ENCODE measurements around the gene GSAP.

GSAP gene

GRCh38 chr7:77310982-77311381 lies 105.2 kb downstream of the GSAP start:
- Histone ChIP-seq H3K4me1 (ENCODE audit: insufficient read depth, low read length) (peaks cover 8% of the 10 kb centered on the region; the same call in 1 of the 2 replicates), H3K9ac (ENCODE audit: low read depth, low read length) (no peak overlapping the region), H3K9me3 (ENCODE audit: control insufficient read depth, insufficient read depth, low read length) (0 out of 2 replicates have a peak, but pooled peaks cover 4% of the 10 kb centered on the region), H3K36me3 (ENCODE audit: insufficient read depth, low read length) (no peaks in the 10 kb centered on the region)

GRCh38 chr7:77309714-77310220 lies 106.4 kb downstream of the GSAP start:
- H3K36me3 ChIP-seq (ENCODE audit: insufficient read depth, low read length): no peaks in the 10 kb centered on the region
- 0 out of 2 replicates have a peak, but pooled peaks cover 4% of the 10 kb centered on the region for H3K9me3 ChIP-seq (ENCODE audit: control insufficient read depth, insufficient read depth, low read length)
- peaks cover 8% of the 10 kb centered on the region; the same call in 1 of the 2 replicates for H3K4me1 ChIP-seq (ENCODE audit: insufficient read depth, low read length)
- H3K9ac ChIP-seq (ENCODE audit: low read depth, low read length): no peak overlapping the region

DNA sequence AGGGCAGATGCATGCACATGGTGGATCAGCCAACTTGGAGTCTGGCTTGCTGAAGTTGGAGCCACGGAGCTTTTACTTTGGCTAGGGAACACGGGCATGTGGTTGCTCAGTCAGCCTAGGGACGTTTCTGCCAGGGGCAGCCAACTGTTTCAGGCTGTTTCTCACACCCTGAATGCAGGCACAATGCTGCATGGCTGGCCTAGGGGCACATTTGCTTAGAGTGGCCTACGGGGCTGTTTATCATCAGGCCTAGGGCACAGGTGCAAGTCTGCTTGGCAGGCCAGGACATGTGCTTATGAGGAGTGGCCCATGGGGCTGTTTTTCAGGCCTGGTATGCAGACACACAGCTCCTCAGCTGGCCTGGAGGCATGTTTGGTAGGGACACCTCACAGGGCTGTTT lies 107.4 kb downstream of the GSAP start:
- Histone ChIP-seq H3K9ac (ENCODE audit: low read depth, low read length) (no peak overlapping the region), H3K4me1 (ENCODE audit: insufficient read depth, low read length) (peaks cover 8% of the 10 kb centered on the region; the same call in 1 of the 2 replicates), H3K36me3 (ENCODE audit: insufficient read depth, low read length) (no peaks in the 10 kb centered on the region), H3K9me3 (ENCODE audit: control insufficient read depth, insufficient read depth, low read length) (0 out of 2 replicates have a peak, but pooled peaks cover 4% of the 10 kb centered on the region)

DNA sequence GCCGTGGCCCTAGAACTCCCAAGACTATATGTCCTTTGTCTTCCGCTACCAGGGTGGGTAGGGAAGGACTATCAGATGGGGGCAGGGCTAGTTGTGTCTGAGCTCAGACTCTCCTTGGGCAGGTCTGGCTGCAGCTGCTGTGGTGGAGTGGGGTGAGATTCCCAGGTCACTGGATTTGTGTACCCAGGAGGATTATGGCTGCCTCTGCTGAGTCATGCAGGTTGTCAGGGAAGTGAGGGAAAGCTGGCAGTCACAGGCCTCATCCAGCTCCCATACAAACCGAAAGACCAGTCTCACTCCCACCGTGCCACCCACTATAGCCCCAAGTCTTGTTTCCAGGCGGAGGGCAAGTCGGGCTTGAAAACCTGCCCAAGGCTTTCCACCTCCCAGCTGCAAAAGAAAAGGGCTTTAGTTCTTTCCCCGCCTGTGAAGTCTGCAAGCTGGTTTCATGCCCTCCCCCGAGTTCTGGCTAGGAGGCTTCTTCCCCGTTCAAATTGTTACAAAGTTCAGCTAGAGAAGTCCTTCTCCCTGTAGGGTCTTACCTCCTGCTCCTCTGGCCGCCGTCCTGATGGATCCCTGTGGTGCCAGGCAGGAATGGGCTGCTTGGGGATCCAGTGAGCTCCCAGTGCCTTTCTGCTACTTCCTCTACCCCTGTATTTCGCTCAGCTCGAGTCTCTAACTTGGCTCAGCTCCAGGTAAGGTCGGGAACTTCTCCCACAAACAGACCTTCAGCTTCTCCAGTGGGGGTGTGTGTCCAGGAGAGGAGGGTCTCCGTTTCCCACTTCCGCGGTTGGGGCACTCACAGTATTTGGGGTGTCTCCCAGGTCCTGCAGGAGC lies 109.7 kb downstream of the GSAP start:
- Histone ChIP-seq H3K9ac (ENCODE audit: low read depth, low read length) (no peak overlapping the region), H3K9me3 (ENCODE audit: control insufficient read depth, insufficient read depth, low read length) (0 out of 2 replicates have a peak, but pooled peaks cover 4% of the 10 kb centered on the region), H3K36me3 (ENCODE audit: insufficient read depth, low read length) (no peaks in the 10 kb centered on the region), H3K4me1 (ENCODE audit: insufficient read depth, low read length) (peaks cover 8% of the 10 kb centered on the region; the same call in 1 of the 2 replicates)

DNA sequence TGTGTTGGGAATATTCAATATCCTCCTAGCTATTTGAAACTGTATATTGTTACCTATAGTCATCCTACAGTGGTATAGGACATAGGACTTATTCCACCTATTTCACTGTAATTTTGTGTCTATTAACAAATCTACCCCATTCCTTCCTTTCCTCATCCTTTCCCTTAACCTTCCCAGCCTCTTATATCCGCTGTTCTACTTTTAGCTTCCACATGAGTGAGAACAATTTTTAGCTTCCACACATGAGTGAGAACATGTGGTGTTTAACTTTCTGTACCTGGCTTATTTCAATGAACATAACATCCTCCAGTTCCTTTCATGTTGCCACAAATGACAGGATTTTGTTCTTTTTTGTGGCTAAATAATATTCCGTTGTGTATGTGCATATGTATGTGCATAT lies 120.6 kb downstream of the GSAP start:
- Histone ChIP-seq H3K36me3 (ENCODE audit: insufficient read depth, low read length) (no peaks in the 10 kb centered on the region), H3K9ac (ENCODE audit: low read depth, low read length) (no peak overlapping the region), H3K9me3 (ENCODE audit: control insufficient read depth, insufficient read depth, low read length) (0 out of 2 replicates have a peak, but pooled peaks cover 2% of the 10 kb centered on the region), H3K4me1 (ENCODE audit: insufficient read depth, low read length) (no peaks in the 10 kb centered on the region)

GRCh38 chr7:77293046-77293445 lies 123.1 kb downstream of the GSAP start:
- Histone ChIP-seq H3K4me1 (ENCODE audit: insufficient read depth, low read length) (no peaks in the 10 kb centered on the region), H3K9ac (ENCODE audit: low read depth, low read length) (no peak overlapping the region), H3K9me3 (ENCODE audit: control insufficient read depth, insufficient read depth, low read length) (0 out of 2 replicates have a peak, but pooled peaks cover 2% of the 10 kb centered on the region), H3K36me3 (ENCODE audit: insufficient read depth, low read length) (no peaks in the 10 kb centered on the region)

DNA sequence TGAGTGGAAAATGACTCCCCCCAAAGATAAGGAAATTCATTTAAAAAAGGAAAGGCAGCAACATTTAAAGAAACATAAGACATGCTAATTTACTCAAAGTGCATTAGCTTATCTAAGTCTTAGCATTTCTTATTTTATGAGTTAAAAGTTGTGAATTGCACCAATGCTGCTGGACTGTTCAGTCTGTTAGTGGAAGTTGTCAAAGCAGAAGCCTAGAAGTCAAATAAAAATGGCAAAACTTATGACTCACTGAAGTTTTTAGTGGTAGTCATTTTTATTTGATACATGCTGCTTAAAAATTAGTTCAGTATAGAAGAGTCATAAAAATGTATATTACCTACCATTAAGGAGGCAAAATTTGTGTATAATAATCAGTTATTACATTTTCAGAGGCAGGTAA lies 125.7 kb downstream of the GSAP start:
- Histone ChIP-seq H3K36me3 (ENCODE audit: insufficient read depth, low read length) (no peaks in the 10 kb centered on the region), H3K4me1 (ENCODE audit: insufficient read depth, low read length) (no peaks in the 10 kb centered on the region), H3K9ac (ENCODE audit: low read depth, low read length) (no peak overlapping the region), H3K9me3 (ENCODE audit: control insufficient read depth, insufficient read depth, low read length) (no peaks in the 10 kb centered on the region)

GRCh38 chr7:77289387-77289786 lies 126.8 kb downstream of the GSAP start:
- no peaks in the 10 kb centered on the region for H3K9me3 ChIP-seq (ENCODE audit: control insufficient read depth, insufficient read depth, low read length)
- no peaks in the 10 kb centered on the region for H3K36me3 ChIP-seq (ENCODE audit: insufficient read depth, low read length)
- H3K4me1 ChIP-seq (ENCODE audit: insufficient read depth, low read length): no peaks in the 10 kb centered on the region
- H3K9ac ChIP-seq (ENCODE audit: low read depth, low read length): no peak overlapping the region

DNA sequence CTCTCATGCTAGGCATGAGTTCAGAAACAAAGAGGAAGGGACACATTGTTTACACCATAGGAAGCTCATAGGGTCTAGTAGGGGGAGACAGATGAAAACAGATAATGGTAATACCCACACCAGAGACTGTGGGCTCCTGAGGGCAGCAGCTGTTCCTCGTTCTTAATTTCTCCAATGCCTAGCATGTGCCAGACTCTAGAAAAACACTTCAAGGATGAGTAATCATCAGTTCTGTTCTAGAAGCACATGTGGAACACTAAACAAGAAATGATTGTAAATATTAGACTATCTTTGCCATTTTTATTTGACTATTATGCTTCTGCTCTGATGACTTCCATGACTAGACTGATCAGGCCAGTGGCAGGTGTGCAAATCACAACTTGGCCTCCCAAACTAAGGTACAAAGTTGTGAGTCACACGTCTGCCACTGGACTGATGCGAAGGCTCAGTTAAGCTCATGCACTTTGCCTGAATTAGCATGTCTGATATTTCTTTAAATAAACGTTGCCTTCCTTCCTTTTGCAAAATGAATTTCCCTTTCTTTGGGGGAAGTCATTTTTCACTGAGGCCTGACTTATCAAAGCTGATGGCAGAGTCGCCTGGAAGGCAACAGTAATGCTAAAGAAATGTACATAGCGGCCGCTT lies 127.4 kb downstream of the GSAP start:
- no peaks in the 10 kb centered on the region for H3K9me3 ChIP-seq (ENCODE audit: control insufficient read depth, insufficient read depth, low read length)
- no peaks in the 10 kb centered on the region for H3K36me3 ChIP-seq (ENCODE audit: insufficient read depth, low read length)
- no peaks in the 10 kb centered on the region for H3K4me1 ChIP-seq (ENCODE audit: insufficient read depth, low read length)
- no peak overlapping the region for H3K9ac ChIP-seq (ENCODE audit: low read depth, low read length)

DNA sequence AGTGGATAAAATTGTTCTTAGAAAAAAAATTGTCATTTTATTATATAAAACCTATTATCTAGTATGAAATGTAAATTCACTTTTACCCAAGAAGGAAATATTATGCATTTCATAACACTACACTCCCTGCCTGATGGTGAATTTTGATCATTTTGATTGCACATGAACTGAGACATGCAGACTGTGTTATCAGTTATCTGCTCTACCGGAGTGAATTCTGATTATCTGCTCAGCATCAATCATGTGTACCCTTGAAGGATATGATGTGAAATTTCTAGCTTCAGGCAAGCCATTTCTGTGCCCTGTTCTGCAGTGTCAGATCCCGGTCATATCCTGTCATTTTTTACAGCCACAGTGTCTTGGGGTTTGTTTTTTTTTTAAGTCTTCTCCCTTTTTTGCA lies 131.5 kb downstream of the GSAP start:
- Histone ChIP-seq H3K36me3 (ENCODE audit: insufficient read depth, low read length) (no peaks in the 10 kb centered on the region), H3K9me3 (ENCODE audit: control insufficient read depth, insufficient read depth, low read length) (no peaks in the 10 kb centered on the region), H3K4me1 (ENCODE audit: insufficient read depth, low read length) (no peaks in the 10 kb centered on the region), H3K9ac (ENCODE audit: low read depth, low read length) (no peak overlapping the region)

DNA sequence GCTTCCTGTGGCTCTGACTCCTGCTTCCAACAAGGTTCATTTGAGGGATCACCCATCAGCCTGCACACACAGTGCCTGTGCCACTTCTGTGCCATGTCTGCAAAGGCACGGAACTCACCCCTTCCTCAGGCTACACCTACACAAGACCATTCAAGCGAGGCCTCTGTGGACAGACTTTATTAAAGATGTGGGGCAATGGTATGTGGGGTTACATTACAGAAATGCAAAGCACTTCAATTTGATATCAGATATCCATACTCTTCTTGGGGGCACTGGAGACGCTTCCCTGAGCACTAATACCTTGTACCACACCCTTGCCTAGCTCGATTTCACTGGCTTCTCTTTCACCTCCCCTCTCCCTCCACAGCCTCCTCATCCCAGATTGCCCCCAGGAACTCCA lies 132.1 kb downstream of the GSAP start:
- Histone ChIP-seq H3K9ac (ENCODE audit: low read depth, low read length) (no peak overlapping the region), H3K36me3 (ENCODE audit: insufficient read depth, low read length) (no peaks in the 10 kb centered on the region), H3K4me1 (ENCODE audit: insufficient read depth, low read length) (no peaks in the 10 kb centered on the region), H3K9me3 (ENCODE audit: control insufficient read depth, insufficient read depth, low read length) (no peaks in the 10 kb centered on the region)

- no peaks in the 10 kb centered on the region for H3K4me1 ChIP-seq (ENCODE audit: insufficient read depth, low read length)
Measured at GRCh38 chr7:77282897-77283296, 133.3 kb downstream of the GSAP start.

GRCh38 chr7:77281780-77282478 lies 134.2 kb downstream of the GSAP start:
- no peaks in the 10 kb centered on the region for H3K4me1 ChIP-seq (ENCODE audit: insufficient read depth, low read length)
- H3K9ac ChIP-seq (ENCODE audit: low read depth, low read length): no peak overlapping the region
- H3K36me3 ChIP-seq (ENCODE audit: insufficient read depth, low read length): no peaks in the 10 kb centered on the region
- H3K9me3 ChIP-seq (ENCODE audit: control insufficient read depth, insufficient read depth, low read length): no peaks in the 10 kb centered on the region

More at GRCh38 chr7:77282897-77283296, 133.3 kb downstream of the GSAP start:
- Histone ChIP-seq H3K36me3 (ENCODE audit: insufficient read depth, low read length) (no peaks in the 10 kb centered on the region), H3K9ac (ENCODE audit: low read depth, low read length) (no peak overlapping the region), H3K9me3 (ENCODE audit: control insufficient read depth, insufficient read depth, low read length) (no peaks in the 10 kb centered on the region)

- Histone ChIP-seq H3K9me3 (ENCODE audit: control insufficient read depth, insufficient read depth, low read length) (no peaks in the 10 kb centered on the region), H3K36me3 (ENCODE audit: insufficient read depth, low read length) (no peaks in the 10 kb centered on the region), H3K4me1 (ENCODE audit: insufficient read depth, low read length) (no peaks in the 10 kb centered on the region), H3K9ac (ENCODE audit: low read depth, low read length) (no peak overlapping the region)
Measured at GRCh38 chr7:77276120-77276519, 140.0 kb downstream of the GSAP start.
